Epidermal melanocyte (primary cell): ENCODE measurements around the gene CCDC137.

Experiments
- DNase-seq: peaks from one replicate; pipeline ENCODE4 v3.0.0; 2011; ENCODE audit warnings: low spot score; ENCODE audit not compliant: insufficient read length

The CCDC137 gene

DNA sequence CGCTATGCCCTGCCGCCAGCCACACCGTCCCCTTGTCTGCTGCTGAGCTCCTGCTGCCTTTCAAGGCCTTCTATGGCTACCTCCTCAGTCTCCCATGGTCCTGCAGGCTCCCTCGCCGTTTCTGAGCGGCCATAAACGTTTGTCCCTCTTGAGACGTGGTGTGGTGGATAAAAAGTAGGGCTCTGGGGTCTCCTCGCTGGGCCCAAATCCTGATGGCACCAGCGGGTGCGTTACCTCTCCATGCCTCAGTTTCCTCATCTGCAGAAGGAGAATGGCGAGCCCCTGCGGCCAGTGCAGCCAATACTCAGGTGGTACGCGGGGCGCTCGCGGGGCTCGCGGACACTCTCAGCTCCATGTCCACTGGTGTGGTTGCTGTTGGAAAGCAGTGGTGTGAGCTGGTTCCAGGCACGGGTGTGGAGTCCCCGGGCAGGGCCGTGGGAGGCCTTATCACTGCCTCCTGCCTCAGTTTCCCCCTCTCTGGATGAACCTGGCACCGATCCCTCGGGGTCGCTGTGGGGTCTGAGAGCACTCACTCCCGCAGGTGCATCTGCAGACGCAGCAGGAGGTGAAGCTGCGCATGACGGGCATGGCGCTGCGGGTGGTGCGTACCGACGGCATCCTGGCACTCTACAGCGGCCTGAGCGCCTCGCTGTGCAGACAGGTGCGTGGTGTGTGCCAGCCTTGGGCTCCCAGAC lies 48.0 kb downstream of the CCDC137 start:
- DNase-seq = no peak

DNA sequence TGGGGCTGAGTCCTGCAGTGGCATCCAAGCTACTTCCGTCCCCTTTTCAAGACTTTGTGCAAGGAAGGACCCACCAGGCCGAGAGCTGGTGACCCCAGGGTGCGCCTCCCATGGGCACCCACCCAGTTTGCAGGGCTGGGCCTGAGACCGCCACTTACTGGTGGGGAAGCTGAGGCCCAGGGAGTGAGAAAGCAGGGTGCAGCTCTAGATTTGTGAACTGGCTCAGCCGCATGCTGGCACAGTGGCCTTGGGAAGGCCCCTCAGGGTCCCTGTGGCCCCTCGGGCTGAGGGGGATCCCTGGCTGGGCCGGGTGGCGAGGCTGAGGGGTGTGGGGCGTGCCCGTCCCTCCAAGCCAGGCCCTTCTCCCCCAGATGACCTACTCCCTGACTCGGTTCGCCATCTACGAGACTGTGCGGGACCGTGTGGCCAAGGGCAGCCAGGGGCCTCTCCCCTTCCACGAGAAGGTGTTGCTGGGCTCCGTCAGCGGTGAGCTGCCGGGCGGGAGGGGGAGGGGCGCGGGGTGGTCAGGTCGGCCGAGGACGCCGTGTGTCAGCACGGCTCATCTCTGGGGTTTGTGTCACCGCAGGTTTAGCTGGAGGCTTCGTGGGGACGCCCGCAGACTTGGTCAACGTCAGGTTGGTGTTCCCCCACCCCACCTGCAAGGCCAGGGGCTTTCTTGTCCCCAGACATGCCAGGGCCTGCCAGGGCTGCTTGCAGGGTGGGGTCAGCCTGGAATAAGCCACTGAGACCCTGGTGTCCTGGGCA lies 48.8 kb downstream of the CCDC137 start:
- no peak for DNase-seq

DNA sequence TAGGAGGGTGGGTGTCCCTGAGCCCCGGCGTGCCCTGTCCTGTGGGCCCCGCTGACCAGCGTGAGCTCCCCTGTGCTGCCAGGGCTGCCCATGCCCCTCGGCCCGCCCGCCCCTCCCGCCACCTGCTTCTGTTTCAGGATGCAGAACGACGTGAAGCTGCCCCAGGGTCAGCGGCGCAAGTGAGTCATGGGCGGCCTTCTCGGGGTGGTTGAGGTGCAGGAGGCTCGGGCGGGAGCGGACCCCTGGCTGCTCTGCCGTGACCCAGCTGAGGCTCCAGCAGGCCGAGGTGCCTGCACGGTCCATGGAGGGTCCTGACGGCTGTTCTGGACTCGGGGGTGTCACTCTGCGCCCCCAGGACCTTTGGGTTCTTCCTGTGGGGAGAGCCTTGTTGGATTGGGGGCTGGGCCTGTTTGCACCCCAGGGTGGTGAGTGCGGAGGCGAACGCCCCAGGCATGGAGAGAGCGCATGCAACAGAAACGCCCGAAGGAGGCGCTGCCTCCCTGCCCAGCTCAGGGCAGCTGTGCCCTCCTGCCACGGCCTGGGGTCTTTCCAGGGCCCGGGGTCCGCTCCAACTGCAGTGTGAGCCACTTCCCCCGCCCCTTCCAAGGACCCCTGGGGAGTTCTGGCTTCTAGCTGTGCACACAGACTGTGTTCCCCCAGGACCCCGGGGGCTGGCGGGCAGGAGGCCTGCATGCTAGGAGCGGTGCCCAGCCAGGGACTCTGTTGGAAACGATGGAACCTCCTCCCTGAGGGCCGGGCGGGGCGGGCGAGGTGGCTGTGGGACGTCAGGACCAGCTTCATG lies 49.5 kb downstream of the CCDC137 start:
- DNase-seq = no peak

DNA sequence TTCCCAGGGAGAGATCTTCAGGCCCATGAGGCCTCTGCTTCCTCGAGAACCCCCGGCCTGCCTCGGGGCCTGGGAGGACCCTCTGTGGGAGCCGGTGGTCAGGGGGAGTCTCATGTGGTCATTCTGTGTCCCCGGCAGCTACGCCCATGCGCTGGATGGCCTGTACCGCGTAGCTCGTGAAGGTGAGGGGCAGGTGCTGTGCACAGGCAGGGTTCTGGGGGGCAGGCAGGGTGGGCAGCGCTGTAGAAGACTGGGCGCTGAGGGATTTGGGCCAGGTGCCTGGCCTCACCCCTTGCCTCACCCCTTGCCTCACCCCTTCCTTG lies 50.1 kb downstream of the CCDC137 start:
- DNase-seq = no peak

DNA sequence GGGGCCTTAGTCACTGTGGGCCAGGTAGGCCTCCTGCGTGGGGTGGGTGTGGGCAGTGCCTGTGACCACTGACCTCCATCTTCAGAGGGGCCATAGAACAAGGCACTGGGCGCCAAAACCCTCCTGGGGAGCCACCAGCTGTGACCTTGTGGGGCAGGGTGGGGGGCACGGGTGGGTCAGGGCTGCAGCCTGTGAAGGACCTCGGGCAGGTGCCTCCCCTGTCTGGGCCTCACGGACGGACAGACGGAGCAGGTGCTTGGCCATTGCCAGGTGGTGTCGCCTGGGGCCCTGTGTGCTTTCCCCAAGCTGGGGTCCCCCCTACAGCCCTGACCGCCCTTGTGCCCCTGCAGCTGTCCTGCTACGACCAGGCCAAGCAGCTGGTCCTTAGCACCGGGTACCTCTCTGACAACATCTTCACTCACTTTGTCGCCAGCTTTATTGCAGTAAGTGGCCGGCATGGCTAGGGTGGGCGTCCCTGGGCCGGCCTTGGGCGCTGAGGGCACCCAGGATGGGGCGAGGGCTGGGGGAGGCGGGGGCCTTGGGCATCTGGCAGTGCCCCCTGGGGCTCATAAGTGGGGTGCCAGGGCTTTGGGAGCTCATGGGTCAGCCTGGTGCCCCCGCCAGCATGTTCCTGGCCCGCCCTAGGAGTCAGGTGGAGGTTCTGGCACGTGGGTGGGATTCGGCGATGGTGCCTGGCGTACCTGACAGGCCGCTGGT lies 50.7 kb downstream of the CCDC137 start:
- no peak for DNase-seq

DNA sequence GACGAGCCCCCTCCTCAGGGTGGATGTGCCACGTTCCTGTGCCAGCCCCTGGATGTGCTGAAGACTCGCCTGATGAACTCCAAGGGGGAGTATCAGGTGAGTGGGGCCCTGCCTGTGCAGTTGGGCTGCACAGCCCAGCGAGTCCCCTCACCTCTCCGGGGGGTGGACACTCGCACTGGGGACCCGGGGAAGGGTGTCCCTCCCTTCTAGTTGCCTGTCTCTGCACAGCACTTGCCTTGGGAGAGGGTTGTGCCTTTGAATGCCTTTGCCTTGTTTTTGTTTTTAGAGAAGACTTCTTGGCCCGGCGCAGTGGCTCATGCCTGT lies 51.2 kb downstream of the CCDC137 start:
- no peak for DNase-seq

DNA sequence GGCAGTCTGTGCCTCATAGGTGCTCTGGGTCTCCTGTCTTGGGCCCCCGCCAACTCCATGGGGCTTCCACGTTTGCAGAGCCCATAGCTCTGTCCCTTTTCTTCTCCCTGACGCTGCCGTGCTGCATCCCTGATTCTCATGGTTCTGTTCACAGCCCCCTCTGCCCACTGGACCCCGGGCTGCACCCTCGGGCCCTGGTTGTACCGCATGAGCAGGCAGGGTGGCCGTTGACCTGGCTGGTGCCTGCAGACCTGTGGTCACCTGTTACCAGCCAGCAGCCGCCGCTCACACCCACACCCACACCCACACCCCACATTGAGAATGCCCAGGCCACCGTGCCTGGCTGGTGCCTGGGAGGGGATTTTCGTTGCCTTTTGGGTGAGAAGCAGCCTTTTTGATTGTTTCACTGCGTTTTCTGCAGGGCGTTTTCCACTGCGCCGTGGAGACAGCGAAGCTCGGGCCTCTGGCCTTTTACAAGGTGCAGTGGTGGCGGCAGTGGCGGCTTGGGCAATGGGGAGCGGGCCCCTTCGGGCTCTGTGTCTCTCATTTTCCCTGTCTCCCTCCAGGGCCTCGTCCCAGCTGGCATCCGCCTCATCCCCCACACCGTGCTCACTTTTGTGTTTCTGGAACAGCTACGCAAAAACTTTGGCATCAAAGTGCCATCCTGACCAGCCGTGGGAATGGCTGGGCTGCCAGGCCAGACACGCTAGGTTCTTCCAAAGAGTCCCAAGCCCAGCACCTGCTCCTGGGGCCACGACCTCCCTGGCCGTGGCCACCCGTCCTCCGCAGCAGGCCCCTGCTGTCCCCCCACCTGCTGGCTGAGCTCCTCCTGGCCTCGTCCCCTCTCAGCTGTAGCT lies 53.1 kb downstream of the CCDC137 start:
- no peak for DNase-seq

DNA sequence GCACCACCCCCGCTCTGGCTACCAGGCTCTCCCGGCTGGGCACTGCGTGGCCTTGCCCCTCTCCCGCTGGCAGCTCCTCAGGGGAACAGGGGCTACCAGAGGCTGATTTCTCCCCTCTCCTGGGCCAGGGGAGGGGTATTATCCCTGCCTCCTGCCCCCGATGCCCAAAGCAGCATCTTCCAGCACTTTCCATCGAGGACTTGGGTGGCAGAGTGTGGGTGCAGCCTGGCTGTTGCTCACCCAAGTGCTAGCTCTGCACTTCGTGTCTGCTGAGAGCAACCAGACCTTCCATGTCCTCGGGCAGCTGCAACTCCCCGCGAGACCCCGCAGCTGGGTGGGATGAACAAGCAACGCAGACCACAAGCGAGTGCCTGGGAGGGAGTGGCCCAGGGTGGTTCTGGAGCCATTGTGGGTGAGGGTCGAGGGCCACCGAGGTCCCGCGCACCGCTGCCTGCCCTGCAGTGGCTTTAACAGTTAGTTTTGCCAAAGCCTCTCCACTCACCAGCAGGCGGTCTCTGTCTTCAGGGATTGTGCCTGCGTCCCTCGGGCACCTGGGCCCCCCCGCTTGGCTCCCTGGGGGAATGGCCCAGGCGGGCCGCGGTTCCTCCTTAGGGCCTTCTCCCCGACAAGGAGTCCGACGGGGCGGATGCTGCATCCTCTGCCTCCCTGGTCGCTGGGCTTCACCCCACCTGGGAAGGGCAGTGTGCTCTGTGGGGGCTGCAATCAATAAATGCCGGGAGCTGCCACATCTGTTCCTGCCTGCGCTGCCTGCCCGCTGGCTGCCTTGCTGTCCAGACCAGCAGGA lies 53.9 kb downstream of the CCDC137 start:
- DNase-seq = no peak

DNA sequence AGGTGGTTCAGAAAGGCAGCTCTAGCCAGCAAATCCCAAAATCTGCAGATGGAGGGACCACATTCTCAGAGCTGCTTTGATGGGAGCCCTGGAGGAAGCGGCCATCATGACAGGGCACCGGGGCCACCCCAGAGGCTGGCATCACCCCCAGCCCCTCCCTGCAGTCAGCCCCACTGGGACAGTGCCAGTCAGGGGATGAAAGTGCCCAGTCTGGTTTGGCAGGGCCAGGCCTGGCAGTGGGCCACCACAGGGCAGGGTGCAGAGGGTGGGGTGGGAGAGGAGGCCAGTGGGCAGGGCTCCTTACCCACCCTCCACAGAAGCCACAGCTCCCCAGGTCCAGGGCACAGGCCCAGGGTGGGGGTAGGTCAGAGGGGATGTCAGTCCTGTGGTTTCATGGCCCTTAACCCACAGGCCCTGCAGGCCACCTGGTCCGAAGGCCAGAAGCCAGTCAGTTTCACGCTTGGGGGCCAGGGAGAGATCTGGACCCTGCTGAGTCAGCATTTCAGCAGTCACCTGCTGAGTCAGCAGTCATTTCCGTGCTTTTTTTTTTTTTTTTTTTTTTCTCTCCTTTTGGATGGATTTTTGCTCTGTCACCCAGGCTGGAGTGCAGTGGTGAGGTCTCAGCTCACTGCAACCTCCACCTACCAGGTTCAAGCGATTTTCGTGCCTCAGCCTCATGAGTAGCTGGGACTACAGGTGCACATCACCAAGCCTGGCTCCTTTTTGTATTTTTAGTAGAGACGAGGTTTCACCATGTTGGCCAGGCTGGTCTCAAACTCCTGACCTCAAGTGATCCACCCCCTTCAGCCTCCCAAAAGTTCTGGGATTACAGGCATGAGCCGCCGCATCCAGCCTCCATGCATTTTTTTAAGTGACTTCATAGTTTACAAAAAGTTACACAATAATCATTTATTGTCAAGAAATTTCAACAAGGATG lies 55.9 kb downstream of the CCDC137 start:
- DNase-seq = no peak
